Mesenchymal stem cell (in vitro differentiated cells and primary cell): ENCODE data around the gene NFIX.

Experiments used
- DNase-seq: peaks from one replicate; pipeline ENCODE4 v3.0.0-alpha.2; 2013
- H2AFZ ChIP-seq: one replicate; pipeline ENCODE4 v1.6.1; 2013; ENCODE audit warnings: low read depth, mild to moderate bottlenecking, control low read depth, inconsistent platforms, low read length, moderate library complexity
- H2AK5ac ChIP-seq: 2 replicates; pipeline ENCODE4 v1.6.1; 2013; ENCODE audit warnings: low read length, moderate library complexity, mild to moderate bottlenecking, inconsistent platforms; ENCODE audit not compliant: severe bottlenecking
- H2BK120ac ChIP-seq: one replicate; pipeline ENCODE4 v1.6.1; 2013; ENCODE audit warnings: low read depth, mild to moderate bottlenecking, inconsistent platforms, low read length, moderate library complexity
- H2BK12ac ChIP-seq, 2 experiments: one replicate each; pipeline ENCODE4 v1.6.1; 2013; ENCODE audit warnings: inconsistent platforms in 2 of 2, low read length in 2 of 2, mild to moderate bottlenecking in 2 of 2, moderate library complexity in 2 of 2, control low read depth in 1 of 2
- H2BK15ac ChIP-seq: one replicate; pipeline ENCODE4 v1.6.1; 2013; ENCODE audit warnings: mild to moderate bottlenecking, low read depth, inconsistent platforms; ENCODE audit not compliant: poor library complexity, severe bottlenecking
- H2BK5ac ChIP-seq: 2 replicates; pipeline ENCODE4 v1.6.1; 2013; ENCODE audit warnings: low read depth, mild to moderate bottlenecking, low read length, control low read depth, inconsistent platforms; ENCODE audit not compliant: poor library complexity, severe bottlenecking
- H3K14ac ChIP-seq, 2 experiments: one replicate each; pipeline ENCODE4 v1.6.1; 2013; ENCODE audit warnings: inconsistent platforms in 2 of 2, low read length in 2 of 2, control low read depth in 1 of 2, mild to moderate bottlenecking in 1 of 2, moderate library complexity in 1 of 2
- H3K18ac ChIP-seq, 2 experiments: one replicate each; pipeline ENCODE4 v1.6.1; 2013; ENCODE audit warnings: inconsistent platforms in 2 of 2, low read length in 2 of 2, control low read depth in 1 of 2, low read depth in 1 of 2, mild to moderate bottlenecking in 1 of 2
- H3K23ac ChIP-seq, 2 experiments: one replicate each; pipeline ENCODE4 v1.6.1; 2013; ENCODE audit warnings: inconsistent platforms in 2 of 2, low read length in 2 of 2, mild to moderate bottlenecking in 2 of 2, moderate library complexity in 2 of 2, control low read depth in 1 of 2
- H3K27ac ChIP-seq: 2 replicates; pipeline ENCODE4 v1.5.1; 2013; ENCODE audit warnings: mild to moderate bottlenecking, moderate library complexity, low read length, control low read depth, inconsistent platforms; ENCODE audit not compliant: poor library complexity, severe bottlenecking
- H3K27me3 ChIP-seq, 2 experiments: 2 replicates each; pipeline versions ENCODE4 v1.6.1 to v1.7.0; 2013; ENCODE audit warnings: low read length in 2 of 2, mild to moderate bottlenecking in 2 of 2, moderate library complexity in 2 of 2, control low read depth in 1 of 2, inconsistent platforms in 1 of 2; ENCODE audit not compliant: control insufficient read depth in 1 of 2, insufficient read depth in 1 of 2
- H3K36me3 ChIP-seq, 2 experiments: 2 replicates each; pipeline versions ENCODE4 v1.6.1 to v1.7.0; 2013; ENCODE audit warnings: low read length in 2 of 2, control low read depth in 1 of 2, inconsistent platforms in 1 of 2, low read depth in 1 of 2, mild to moderate bottlenecking in 1 of 2; ENCODE audit not compliant: insufficient read depth in 2 of 2, control insufficient read depth in 1 of 2
- H3K4ac ChIP-seq, 2 experiments: one replicate each; pipeline ENCODE4 v1.6.1; 2013; ENCODE audit warnings: inconsistent platforms in 2 of 2, low read length in 2 of 2, mild to moderate bottlenecking in 2 of 2, moderate library complexity in 2 of 2, control low read depth in 1 of 2, low read depth in 1 of 2
- H3K4me1 ChIP-seq: 2 replicates; pipeline ENCODE4 v1.6.1; 2013; ENCODE audit warnings: low read depth, low read length, control low read depth; ENCODE audit not compliant: control insufficient read depth, insufficient read depth
- H3K4me2 ChIP-seq: 2 replicates; pipeline ENCODE4 v1.6.1; 2013; ENCODE audit warnings: low read length, mild to moderate bottlenecking, inconsistent platforms; ENCODE audit not compliant: poor library complexity, severe bottlenecking
- H3K4me3 ChIP-seq, 2 experiments: 2 replicates each; pipeline versions ENCODE4 v1.5.1 to v1.7.0; 2013; ENCODE audit warnings: low read length in 2 of 2, mild to moderate bottlenecking in 2 of 2, control low read depth in 1 of 2, low read depth in 1 of 2; ENCODE audit not compliant: insufficient read depth in 1 of 2
- H3K79me1 ChIP-seq: replicated peaks from 2 replicates; pipeline ENCODE4 v1.6.1; 2013; ENCODE audit warnings: mild to moderate bottlenecking, control low read depth, low read length, inconsistent platforms; ENCODE audit not compliant: poor library complexity, severe bottlenecking
- H3K9ac ChIP-seq: 2 replicates; pipeline ENCODE4 v1.7.0; 2013; ENCODE audit warnings: mild to moderate bottlenecking, low read length, moderate library complexity
- H3K9me3 ChIP-seq: 2 replicates; pipeline ENCODE4 v1.7.0; 2013; ENCODE audit warnings: mild to moderate bottlenecking, low read length; ENCODE audit not compliant: control insufficient read depth
- H4K8ac ChIP-seq: one replicate; pipeline ENCODE4 v1.6.1; 2013; ENCODE audit warnings: inconsistent platforms, mild to moderate bottlenecking, low read length, moderate library complexity
- H4K91ac ChIP-seq: one replicate; pipeline ENCODE4 v1.6.1; 2013; ENCODE audit warnings: mild to moderate bottlenecking, low read length, inconsistent platforms
- WGBS: methylation state at CpG from one replicate; pipeline ENCODE4 v1.1.7; 2013; ENCODE audit warnings: mixed read lengths; 5-methylcytosine and 5-hydroxymethylcytosine counted together

Gene NFIX

DNA sequence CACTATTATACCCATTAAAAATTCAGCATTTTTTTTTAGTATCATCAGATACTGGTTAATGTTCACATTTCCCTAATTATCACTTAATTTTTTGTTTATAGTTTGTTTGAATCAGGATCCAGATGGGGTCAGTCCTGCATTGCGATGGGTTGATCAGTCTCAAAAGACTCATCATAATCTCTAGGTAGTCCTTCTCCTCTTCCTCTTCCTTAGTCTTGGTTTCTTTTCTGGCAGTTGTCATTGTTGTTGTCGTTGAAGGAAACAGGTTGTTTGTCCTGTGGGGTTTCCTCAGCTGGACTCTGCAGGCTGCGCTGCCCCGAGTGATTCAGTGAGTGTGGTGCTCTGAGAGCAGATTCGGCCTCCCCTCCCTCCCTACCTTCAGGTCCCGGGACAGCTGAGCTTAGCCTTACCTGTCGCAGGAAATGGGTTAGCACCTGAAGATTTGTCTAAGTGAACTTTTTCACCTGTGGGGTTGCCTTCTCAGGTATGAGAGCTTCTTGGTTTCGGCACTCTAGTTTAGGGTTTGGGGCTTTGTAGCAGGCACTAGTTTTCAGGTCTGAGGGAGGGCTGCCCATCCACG lies 34.1 kb downstream of the NFIX start:
- Histone ChIP-seq H3K9ac (peak overlapping the region; percentile 99), H3K4ac (no peak overlapping the region), H3K36me3 (peaks cover 0 to 74% of the 10 kb centered on the region in 2 experiments), H2BK120ac (no peak overlapping the region), H2AFZ (no peak overlapping the region), H3K4me3 (peak overlapping the region in 1 of 2 experiments; percentile 97), H2AK5ac (no peak overlapping the region), H3K27me3 (peaks cover 0 to 50% of the 10 kb centered on the region in 2 experiments), H3K4me1 (peaks cover 27% of the 10 kb centered on the region), H4K8ac (no peak overlapping the region), H3K18ac (no peak overlapping the region), H2BK12ac (no peak overlapping the region), H2BK15ac (no peak overlapping the region), H4K91ac (no peak overlapping the region), H3K79me1 (no peaks in the 10 kb centered on the region), H3K23ac (no peak overlapping the region), H3K27ac (no peak overlapping the region), H3K4me2 (no peak overlapping the region), H3K14ac (no peak overlapping the region), H2BK5ac (no peak overlapping the region), H3K9me3 (no peaks in the 10 kb centered on the region)
- DNase-seq = no peak
- 58% methylated on average over 6 of the region's 9 CpGs for WGBS

DNA sequence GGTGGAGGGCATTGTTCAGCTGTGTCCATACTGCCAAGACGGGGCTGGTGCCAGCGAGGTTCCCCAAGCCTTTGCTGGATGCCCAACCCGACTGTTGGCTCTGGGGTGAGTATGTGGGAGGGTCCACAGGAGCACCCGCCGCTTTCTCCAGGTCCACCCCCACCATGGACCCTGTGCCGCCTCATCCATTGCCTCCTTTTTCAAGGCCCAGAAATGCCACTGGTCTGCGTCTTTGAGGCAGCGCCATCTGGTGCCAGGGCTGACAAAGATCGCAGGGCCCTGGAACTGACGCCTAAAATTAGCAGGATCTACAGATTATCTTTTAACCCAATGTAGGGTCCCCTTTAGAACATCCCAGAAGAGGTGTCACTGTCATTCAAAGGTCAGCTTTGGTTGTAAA lies 34.6 kb downstream of the NFIX start:
- Histone ChIP-seq H3K9ac (peak overlapping the region; percentile 99), H3K27me3 (peaks cover 0 to 45% of the 10 kb centered on the region in 2 experiments), H4K8ac (no peak overlapping the region), H3K14ac (no peak overlapping the region), H3K9me3 (no peaks in the 10 kb centered on the region), H3K4me1 (peaks cover 22% of the 10 kb centered on the region), H3K4me2 (no peak overlapping the region), H2AFZ (no peak overlapping the region), H3K36me3 (peaks cover 0 to 75% of the 10 kb centered on the region in 2 experiments), H2BK12ac (no peak overlapping the region), H3K23ac (no peak overlapping the region), H2AK5ac (no peak overlapping the region), H3K27ac (no peak overlapping the region), H3K4ac (no peak overlapping the region), H4K91ac (no peak overlapping the region), H2BK15ac (no peak overlapping the region), H3K4me3 (peak overlapping the region in 1 of 2 experiments; percentile 97), H3K18ac (no peak overlapping the region), H2BK120ac (no peak overlapping the region), H2BK5ac (no peak overlapping the region), H3K79me1 (no peaks in the 10 kb centered on the region)
- DNase-seq = no peak
- WGBS = 19% methylated on average over 10 of the region's 10 CpGs

DNA sequence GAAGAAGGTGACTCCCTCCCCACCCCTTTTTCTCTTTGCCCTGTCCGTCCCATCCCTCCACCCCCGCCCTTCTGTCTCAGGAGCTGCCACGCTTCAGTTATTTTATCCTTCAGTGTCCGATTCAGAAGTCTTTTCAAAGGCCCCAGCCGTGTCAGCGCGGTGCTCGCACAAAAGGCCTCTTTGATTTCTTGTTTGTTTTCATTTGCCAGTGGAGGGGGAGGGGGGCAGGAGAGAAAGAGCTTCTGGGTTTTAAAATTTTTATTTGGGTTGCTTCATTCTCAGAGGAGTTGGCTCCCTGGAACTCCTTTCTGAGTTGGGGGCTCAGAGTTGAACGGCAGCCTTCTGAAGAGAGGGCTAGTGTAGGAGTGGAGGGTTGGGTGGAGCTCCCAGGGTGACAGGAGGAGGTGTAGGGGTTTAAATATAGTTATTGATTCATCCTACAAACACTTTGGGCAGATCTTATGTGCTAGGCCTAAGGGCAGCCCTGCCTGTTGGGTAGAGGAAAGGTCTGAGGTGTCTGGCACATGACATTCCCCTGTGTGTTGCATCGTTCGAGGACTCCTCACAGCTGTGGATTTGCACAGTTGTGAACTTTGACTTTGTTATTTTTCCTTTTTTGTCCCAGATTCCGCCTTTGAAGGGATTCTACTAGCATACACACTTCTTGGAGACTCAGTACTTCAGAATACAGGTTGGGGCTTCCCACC lies 36.8 kb downstream of the NFIX start:
- H4K8ac ChIP-seq = no peak overlapping the region
- no peaks in the 10 kb centered on the region for H3K9me3 ChIP-seq
- H3K14ac ChIP-seq = no peak overlapping the region
- no peak overlapping the region for H4K91ac ChIP-seq
- H3K27me3 ChIP-seq = peaks cover 0 to 31% of the 10 kb centered on the region in 2 experiments
- peak overlapping the region; percentile 99 for H3K9ac ChIP-seq
- no peaks in the 10 kb centered on the region for H3K79me1 ChIP-seq
- peaks cover 20% of the 10 kb centered on the region for H3K4me1 ChIP-seq
- H2BK120ac ChIP-seq = no peak overlapping the region
- H3K27ac ChIP-seq = no peak overlapping the region
- H2BK12ac ChIP-seq = no peak overlapping the region
- H2AK5ac ChIP-seq = peak overlapping the region; percentile 51
- DNase-seq = no peak
- 76% methylated on average over 12 of the region's 12 CpGs for WGBS
- no peak overlapping the region for H3K18ac ChIP-seq
- H2AFZ ChIP-seq = no peak overlapping the region
- no peak overlapping the region for H2BK15ac ChIP-seq
- no peak overlapping the region for H3K23ac ChIP-seq
- H3K4me3 ChIP-seq = peak overlapping the region in 1 of 2 experiments; percentile 54
- H2BK5ac ChIP-seq = no peak overlapping the region
- no peak overlapping the region for H3K4ac ChIP-seq
- H3K4me2 ChIP-seq = no peak overlapping the region
- peaks cover 0 to 73% of the 10 kb centered on the region in 2 experiments for H3K36me3 ChIP-seq

DNA sequence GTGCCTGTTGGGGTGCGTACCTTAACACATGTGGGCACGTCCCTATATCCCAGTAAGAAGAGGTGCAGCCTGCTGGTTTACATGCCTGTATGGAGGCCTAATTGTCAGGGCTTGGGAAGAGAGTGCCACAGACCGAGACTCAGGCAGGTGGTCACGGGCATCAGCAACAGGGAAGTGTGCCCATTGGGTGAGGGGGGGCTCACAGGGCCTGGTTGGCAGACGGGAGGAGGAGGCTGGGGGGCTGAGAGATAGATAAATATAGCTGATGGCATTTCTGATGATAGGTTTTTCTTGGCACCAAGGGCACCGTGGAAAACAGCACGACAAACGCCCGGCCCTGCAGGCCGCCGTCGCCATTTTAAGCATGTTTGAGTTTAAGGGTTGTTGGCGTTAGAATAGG lies 37.6 kb downstream of the NFIX start:
- peak overlapping the region; percentile 99 for H3K9ac ChIP-seq
- 93% methylated on average over 13 of the region's 13 CpGs for WGBS
- H3K23ac ChIP-seq = no peak overlapping the region
- H2BK12ac ChIP-seq = no peak overlapping the region
- H2AFZ ChIP-seq = no peak overlapping the region
- no peaks in the 10 kb centered on the region for H3K79me1 ChIP-seq
- H3K27me3 ChIP-seq = peaks cover 0 to 27% of the 10 kb centered on the region in 2 experiments
- H3K27ac ChIP-seq = no peak overlapping the region
- H2BK15ac ChIP-seq = no peak overlapping the region
- H4K8ac ChIP-seq = no peak overlapping the region
- H3K4ac ChIP-seq = no peak overlapping the region
- no peak overlapping the region for H3K18ac ChIP-seq
- H4K91ac ChIP-seq = no peak overlapping the region
- H3K4me3 ChIP-seq = peak overlapping the region in 1 of 2 experiments; percentile 54
- peaks cover 0 to 71% of the 10 kb centered on the region in 2 experiments for H3K36me3 ChIP-seq
- H3K4me1 ChIP-seq = peaks cover 22% of the 10 kb centered on the region
- peak overlapping the region in 1 of 2 experiments; percentile 27 for H3K14ac ChIP-seq
- no peak overlapping the region for H2BK5ac ChIP-seq
- no peak overlapping the region for H3K4me2 ChIP-seq
- no peak for DNase-seq
- H3K9me3 ChIP-seq = no peaks in the 10 kb centered on the region
- no peak overlapping the region for H2AK5ac ChIP-seq
- H2BK120ac ChIP-seq = no peak overlapping the region
